ENCODE measurements around the gene NEBL.
"Not testable (repeated sequence)": the region's sequence is repeated elsewhere in the genome, so short reads cannot be mapped to it uniquely, and the experiment has no call there.

The NEBL gene

GRCh38 chr10:20897146-20897825 is at the start of gene NEBL:
TSS of gene NEBL (minus strand) at chr10:20897311. CDS start at chr10:20897205, 106 bp downstream.
- TF ChIP-seq CTCF (IDR thresholded peaks at IDR 0.05; ENCODE audit: low read depth, low read length): no peak
- DNase-seq (ENCODE audit: low read depth in 2 of 2): peak in 1 of 2 donors; percentile 61
- peak within 1 kb of the TSS in 1 of 2 donors; percentile 26 for H3K4me3 ChIP-seq (replicated peaks in 1 of 2; ENCODE audit: low read depth in 2 of 2, low read length in 2 of 2)

- no peak overlapping the region for H3K4me3 ChIP-seq (replicated peaks in 1 of 2; ENCODE audit: low read depth in 2 of 2, low read length in 2 of 2)
Observed at GRCh38 chr10:20945546-20946332, 48.6 kb upstream of the NEBL start.

GRCh38 chr10:20944789-20945502 is 47.8 kb upstream of the NEBL start:
- no peak overlapping the region for H3K4me3 ChIP-seq (replicated peaks in 1 of 2; ENCODE audit: low read depth in 2 of 2, low read length in 2 of 2)
- no peak for TF ChIP-seq CTCF (IDR thresholded peaks at IDR 0.05; ENCODE audit: low read depth, low read length)
- DNase-seq (ENCODE audit: low read depth in 2 of 2): no peak

More at GRCh38 chr10:20945546-20946332, 48.6 kb upstream of the NEBL start:
- DNase-seq (ENCODE audit: low read depth in 2 of 2): no peak
- TF ChIP-seq CTCF (IDR thresholded peaks at IDR 0.05; ENCODE audit: low read depth, low read length): no peak

GRCh38 chr10:20939414-20939813 is 42.3 kb upstream of the NEBL start:
- DNase-seq (ENCODE audit: low read depth in 2 of 2); H3K4me3 ChIP-seq (replicated peaks in 1 of 2; ENCODE audit: low read depth in 2 of 2, low read length in 2 of 2): not testable (repeated sequence)

- no peak for DNase-seq (ENCODE audit: low read depth in 2 of 2)
- no peak for TF ChIP-seq CTCF (IDR thresholded peaks at IDR 0.05; ENCODE audit: low read depth, low read length)
- no peak overlapping the region for H3K4me3 ChIP-seq (replicated peaks in 1 of 2; ENCODE audit: low read depth in 2 of 2, low read length in 2 of 2)
Observed at GRCh38 chr10:20936396-20936795, 39.3 kb upstream of the NEBL start.

- H3K4me3 ChIP-seq (replicated peaks in 1 of 2; ENCODE audit: low read depth in 2 of 2, low read length in 2 of 2): no peak overlapping the region
- no peak for TF ChIP-seq CTCF (IDR thresholded peaks at IDR 0.05; ENCODE audit: low read depth, low read length)
Observed at GRCh38 chr10:20935931-20936330, 38.8 kb upstream of the NEBL start.

GRCh38 chr10:20935301-20935700 is 38.2 kb upstream of the NEBL start:
- TF ChIP-seq CTCF (IDR thresholded peaks at IDR 0.05; ENCODE audit: low read depth, low read length): no peak
- H3K4me3 ChIP-seq (replicated peaks in 1 of 2; ENCODE audit: low read depth in 2 of 2, low read length in 2 of 2): no peak overlapping the region
- no peak for DNase-seq (ENCODE audit: low read depth in 2 of 2)

More at GRCh38 chr10:20935931-20936330, 38.8 kb upstream of the NEBL start:
- DNase-seq (ENCODE audit: low read depth in 2 of 2): peak in 1 of 2 donors; percentile 51
